ENCODE data around the gene ENOX2.

Gene ENOX2

DNA sequence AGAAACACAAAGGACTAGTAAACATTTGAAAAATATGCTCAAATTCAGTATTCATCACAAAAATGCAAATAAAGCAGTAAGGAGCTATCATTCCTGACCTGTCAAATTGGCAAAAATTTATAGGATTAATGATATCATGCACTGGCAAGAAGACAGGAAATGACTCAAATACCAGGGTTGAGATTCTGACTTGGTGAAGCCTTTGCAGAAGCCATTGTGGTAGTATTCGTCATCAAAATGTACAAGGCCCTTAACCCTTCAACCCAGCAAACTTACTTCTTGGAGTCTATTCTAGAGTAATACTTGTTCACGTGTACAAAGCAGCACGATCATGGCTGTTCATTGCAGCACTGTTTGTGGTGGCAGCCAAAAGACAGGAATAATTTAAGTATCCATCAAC is 132.4 kb downstream of the ENOX2 start:
- TF ChIP-seq, protein P1, sequence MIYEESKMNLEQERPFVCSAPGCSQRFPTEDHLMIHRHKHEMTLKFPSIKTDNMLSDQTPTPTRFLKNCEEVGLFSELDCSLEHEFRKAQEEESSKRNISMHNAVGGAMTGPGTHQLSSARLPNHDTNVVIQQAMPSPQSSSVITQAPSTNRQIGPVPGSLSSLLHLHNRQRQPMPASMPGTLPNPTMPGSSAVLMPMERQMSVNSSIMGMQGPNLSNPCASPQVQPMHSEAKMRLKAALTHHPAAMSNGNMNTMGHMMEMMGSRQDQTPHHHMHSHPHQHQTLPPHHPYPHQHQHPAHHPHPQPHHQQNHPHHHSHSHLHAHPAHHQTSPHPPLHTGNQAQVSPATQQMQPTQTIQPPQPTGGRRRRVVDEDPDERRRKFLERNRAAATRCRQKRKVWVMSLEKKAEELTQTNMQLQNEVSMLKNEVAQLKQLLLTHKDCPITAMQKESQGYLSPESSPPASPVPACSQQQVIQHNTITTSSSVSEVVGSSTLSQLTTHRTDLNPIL (CRISPR knock-in tag; IDR thresholded peaks at IDR 0.05; ENCODE audit: low read depth) = no peak
- TF ChIP-seq, protein P2, sequence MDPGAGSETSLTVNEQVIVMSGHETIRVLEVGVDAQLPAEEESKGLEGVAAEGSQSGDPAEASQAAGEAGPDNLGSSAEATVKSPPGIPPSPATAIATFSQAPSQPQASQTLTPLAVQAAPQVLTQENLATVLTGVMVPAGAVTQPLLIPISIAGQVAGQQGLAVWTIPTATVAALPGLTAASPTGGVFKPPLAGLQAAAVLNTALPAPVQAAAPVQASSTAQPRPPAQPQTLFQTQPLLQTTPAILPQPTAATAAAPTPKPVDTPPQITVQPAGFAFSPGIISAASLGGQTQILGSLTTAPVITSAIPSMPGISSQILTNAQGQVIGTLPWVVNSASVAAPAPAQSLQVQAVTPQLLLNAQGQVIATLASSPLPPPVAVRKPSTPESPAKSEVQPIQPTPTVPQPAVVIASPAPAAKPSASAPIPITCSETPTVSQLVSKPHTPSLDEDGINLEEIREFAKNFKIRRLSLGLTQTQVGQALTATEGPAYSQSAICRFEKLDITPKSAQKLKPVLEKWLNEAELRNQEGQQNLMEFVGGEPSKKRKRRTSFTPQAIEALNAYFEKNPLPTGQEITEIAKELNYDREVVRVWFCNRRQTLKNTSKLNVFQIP (CRISPR knock-in tag; IDR thresholded peaks at IDR 0.05; ENCODE audit: borderline replicate concordance, low read depth) = no peak
- peak; percentile 28; the same call in 1 of the 2 replicates for TF ChIP-seq ISL1 (CRISPR knock-in tag; IDR thresholded peaks at IDR 0.05)
- ATAC-seq = peak; percentile 81

DNA sequence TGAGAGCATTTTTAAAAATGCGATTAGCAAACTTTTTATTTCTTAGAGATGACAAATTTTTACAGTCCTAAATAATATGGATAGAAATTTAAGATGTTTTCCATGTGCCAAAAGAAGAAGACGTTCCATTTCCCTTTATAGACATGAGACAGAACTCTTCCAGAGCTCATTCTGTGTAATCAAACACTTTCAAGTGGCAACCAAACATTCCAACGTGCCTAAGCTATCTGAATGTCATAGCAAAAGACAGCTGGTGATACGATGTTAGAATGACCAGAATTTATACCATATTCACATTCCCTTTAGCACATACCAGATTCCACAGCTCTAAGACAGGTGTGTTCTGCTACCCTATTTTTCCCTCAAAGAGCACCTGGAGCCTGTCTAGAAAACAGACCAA is 133.2 kb downstream of the ENOX2 start:
- no peak for ATAC-seq
- TF ChIP-seq SNAI2 (CRISPR knock-in tag; IDR thresholded peaks at IDR 0.05) = no peak
- TF ChIP-seq PPARA (CRISPR knock-in tag; IDR thresholded peaks at IDR 0.05; ENCODE audit: borderline replicate concordance) = no peak
- TF ChIP-seq CSDC2 (CRISPR knock-in tag; IDR thresholded peaks at IDR 0.05) = no peak
- TF ChIP-seq, protein P3, sequence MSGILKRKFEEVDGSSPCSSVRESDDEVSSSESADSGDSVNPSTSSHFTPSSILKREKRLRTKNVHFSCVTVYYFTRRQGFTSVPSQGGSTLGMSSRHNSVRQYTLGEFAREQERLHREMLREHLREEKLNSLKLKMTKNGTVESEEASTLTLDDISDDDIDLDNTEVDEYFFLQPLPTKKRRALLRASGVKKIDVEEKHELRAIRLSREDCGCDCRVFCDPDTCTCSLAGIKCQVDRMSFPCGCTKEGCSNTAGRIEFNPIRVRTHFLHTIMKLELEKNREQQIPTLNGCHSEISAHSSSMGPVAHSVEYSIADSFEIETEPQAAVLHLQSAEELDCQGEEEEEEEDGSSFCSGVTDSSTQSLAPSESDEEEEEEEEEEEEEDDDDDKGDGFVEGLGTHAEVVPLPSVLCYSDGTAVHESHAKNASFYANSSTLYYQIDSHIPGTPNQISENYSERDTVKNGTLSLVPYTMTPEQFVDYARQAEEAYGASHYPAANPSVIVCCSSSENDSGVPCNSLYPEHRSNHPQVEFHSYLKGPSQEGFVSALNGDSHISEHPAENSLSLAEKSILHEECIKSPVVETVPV (CRISPR knock-in tag; IDR thresholded peaks at IDR 0.05) = no peak
- no peak for TF ChIP-seq ZFP3 (CRISPR knock-in tag; IDR thresholded peaks at IDR 0.05)
- TF ChIP-seq ISL1 (CRISPR knock-in tag; IDR thresholded peaks at IDR 0.05) = no peak
- TF ChIP-seq BACH2 (CRISPR knock-in tag; IDR thresholded peaks at IDR 0.05; ENCODE audit: borderline replicate concordance) = no peak
- TF ChIP-seq, protein P4, sequence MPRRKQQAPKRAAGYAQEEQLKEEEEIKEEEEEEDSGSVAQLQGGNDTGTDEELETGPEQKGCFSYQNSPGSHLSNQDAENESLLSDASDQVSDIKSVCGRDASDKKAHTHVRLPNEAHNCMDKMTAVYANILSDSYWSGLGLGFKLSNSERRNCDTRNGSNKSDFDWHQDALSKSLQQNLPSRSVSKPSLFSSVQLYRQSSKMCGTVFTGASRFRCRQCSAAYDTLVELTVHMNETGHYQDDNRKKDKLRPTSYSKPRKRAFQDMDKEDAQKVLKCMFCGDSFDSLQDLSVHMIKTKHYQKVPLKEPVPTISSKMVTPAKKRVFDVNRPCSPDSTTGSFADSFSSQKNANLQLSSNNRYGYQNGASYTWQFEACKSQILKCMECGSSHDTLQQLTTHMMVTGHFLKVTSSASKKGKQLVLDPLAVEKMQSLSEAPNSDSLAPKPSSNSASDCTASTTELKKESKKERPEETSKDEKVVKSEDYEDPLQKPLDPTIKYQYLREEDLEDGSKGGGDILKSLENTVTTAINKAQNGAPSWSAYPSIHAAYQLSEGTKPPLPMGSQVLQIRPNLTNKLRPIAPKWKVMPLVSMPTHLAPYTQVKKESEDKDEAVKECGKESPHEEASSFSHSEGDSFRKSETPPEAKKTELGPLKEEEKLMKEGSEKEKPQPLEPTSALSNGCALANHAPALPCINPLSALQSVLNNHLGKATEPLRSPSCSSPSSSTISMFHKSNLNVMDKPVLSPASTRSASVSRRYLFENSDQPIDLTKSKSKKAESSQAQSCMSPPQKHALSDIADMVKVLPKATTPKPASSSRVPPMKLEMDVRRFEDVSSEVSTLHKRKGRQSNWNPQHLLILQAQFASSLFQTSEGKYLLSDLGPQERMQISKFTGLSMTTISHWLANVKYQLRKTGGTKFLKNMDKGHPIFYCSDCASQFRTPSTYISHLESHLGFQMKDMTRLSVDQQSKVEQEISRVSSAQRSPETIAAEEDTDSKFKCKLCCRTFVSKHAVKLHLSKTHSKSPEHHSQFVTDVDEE (CRISPR knock-in tag; IDR thresholded peaks at IDR 0.05) = no peak
- TF ChIP-seq ARNTL (CRISPR knock-in tag; IDR thresholded peaks at IDR 0.05; ENCODE audit: borderline replicate concordance, low read depth) = no peak
- TF ChIP-seq, protein P1 (CRISPR knock-in tag; IDR thresholded peaks at IDR 0.05; ENCODE audit: low read depth) = no peak
- TF ChIP-seq RARB (CRISPR knock-in tag; IDR thresholded peaks at IDR 0.05) = no peak
- TF ChIP-seq ESRRG (CRISPR knock-in tag; IDR thresholded peaks at IDR 0.05) = no peak
- TF ChIP-seq, protein P5, sequence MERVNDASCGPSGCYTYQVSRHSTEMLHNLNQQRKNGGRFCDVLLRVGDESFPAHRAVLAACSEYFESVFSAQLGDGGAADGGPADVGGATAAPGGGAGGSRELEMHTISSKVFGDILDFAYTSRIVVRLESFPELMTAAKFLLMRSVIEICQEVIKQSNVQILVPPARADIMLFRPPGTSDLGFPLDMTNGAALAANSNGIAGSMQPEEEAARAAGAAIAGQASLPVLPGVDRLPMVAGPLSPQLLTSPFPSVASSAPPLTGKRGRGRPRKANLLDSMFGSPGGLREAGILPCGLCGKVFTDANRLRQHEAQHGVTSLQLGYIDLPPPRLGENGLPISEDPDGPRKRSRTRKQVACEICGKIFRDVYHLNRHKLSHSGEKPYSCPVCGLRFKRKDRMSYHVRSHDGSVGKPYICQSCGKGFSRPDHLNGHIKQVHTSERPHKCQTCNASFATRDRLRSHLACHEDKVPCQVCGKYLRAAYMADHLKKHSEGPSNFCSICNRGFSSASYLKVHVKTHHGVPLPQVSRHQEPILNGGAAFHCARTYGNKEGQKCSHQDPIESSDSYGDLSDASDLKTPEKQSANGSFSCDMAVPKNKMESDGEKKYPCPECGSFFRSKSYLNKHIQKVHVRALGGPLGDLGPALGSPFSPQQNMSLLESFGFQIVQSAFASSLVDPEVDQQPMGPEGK (CRISPR knock-in tag; IDR thresholded peaks at IDR 0.05; ENCODE audit: borderline replicate concordance) = no peak
- TF ChIP-seq, protein P2 (CRISPR knock-in tag; IDR thresholded peaks at IDR 0.05; ENCODE audit: borderline replicate concordance, low read depth) = no peak
- TF ChIP-seq TCF4 (CRISPR knock-in tag; IDR thresholded peaks at IDR 0.05; ENCODE audit: borderline replicate concordance) = no peak
- no peak for TF ChIP-seq ZNF565 (CRISPR knock-in tag; conservative IDR thresholded peaks at IDR 0.05; ENCODE audit: low read depth)
- no peak for TF ChIP-seq ZNF8 (CRISPR knock-in tag; IDR thresholded peaks at IDR 0.05)
- TF ChIP-seq TOX (CRISPR knock-in tag; IDR thresholded peaks at IDR 0.05; ENCODE audit: borderline replicate concordance) = no peak

All from SK-N-SH treated with all-trans-retinoic acid at 6 μM for 48 hours (cell line).